Smooth muscle cell of the umbilical artery (primary cell): Measurements from ENCODE around the gene FAM32A. TPM values are rescaled to one million over a fixed set of nuclear protein-coding genes. Genes with fewer than 3 reads are reported as not detected.

ENCODE experiments used
- total RNA-seq: library from RNA; depleted of rRNA; stranded (reverse); fragments of >200 nt; gene quantifications from 2 replicates; pipeline ENCODE4 v1.2.3, GENCODE V29; 2014

The FAM32A gene
- 86.4 and 87.3 TPM in 2 replicates for total RNA-seq

DNA sequence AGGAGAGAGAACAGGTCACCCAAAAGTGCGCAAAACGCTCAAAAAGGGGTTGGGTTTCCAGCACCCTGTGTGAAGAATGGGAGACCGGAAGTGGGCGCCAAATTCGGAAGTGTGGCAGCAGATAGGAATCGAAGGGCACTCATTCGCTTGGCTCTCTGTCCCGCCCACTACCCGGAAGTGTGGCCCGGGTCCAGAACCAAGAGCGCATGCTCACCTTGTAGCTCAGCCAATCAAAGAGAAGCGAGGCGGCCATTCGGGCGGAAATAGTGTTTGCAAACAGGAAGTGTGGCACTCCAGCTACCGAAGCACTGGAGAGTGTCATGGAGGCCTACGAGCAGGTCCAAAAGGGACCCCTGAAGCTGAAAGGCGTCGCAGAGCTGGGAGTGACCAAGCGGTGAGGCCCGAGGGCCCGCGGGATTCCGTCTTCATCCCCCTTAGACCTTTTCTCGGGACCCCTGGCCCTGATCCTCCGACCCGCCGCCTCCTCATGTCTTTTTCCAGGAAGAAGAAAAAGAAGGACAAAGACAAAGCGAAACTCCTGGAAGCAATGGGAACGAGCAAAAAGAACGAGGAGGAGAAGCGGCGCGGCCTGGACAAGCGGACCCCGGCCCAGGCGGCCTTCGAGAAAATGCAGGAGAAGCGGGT is at the start of gene FAM32A:
Gene FAM32A (plus strand): TSS at position 288 of the 645 bp plus-strand sequence. CDS start 33 bp downstream, at position 321.

GRCh38 chr19:16143399-16144215 is 41.6 kb upstream of the FAM32A start, which contains the start of gene HSH2D:
HSH2D (plus strand) TSS chr19:16143685; CDS start chr19:16148751, 5,066 bp downstream.

GRCh38 chr19:16197622-16198369 is 12.6 kb downstream of the FAM32A start, which contains the start of gene AP1M1:
AP1M1 (plus strand) TSS chr19:16197911; CDS start chr19:16198027, 116 bp downstream.

Other genes starting within 250 kb of the FAM32A start
- gene OR10H4, start 236.4 kb upstream of the FAM32A start, total RNA-seq = not detected in 2 replicates
- 896 and 1,573 TPM in 2 replicates for gene TPM4, start 108.9 kb upstream of the FAM32A start, total RNA-seq
- gene RAB8A, start 73.5 kb upstream of the FAM32A start, total RNA-seq = 38.6 and 67.0 TPM in 2 replicates
- not detected in 2 replicates for gene HSH2D, start 41.7 kb upstream of the FAM32A start, total RNA-seq
- gene CIB3, start 11.9 kb upstream of the FAM32A start, total RNA-seq = not detected in 2 replicates
- gene AP1M1, start 12.5 kb downstream of the FAM32A start, total RNA-seq = 43.7 and 83.6 TPM in 2 replicates
- gene KLF2, start 139.4 kb downstream of the FAM32A start, total RNA-seq = 1.8 and 8.8 TPM in 2 replicates